NCI-H2081 treated with DMSO at 0.1 percent for 48 hours (cell line): Measurements from ENCODE around the gene APOM.

Source experiments
- DNase-seq: peaks from one replicate; lab custom pipeline; 2025; lab: John Stamatoyannopoulos, UW

APOM gene

DNA sequence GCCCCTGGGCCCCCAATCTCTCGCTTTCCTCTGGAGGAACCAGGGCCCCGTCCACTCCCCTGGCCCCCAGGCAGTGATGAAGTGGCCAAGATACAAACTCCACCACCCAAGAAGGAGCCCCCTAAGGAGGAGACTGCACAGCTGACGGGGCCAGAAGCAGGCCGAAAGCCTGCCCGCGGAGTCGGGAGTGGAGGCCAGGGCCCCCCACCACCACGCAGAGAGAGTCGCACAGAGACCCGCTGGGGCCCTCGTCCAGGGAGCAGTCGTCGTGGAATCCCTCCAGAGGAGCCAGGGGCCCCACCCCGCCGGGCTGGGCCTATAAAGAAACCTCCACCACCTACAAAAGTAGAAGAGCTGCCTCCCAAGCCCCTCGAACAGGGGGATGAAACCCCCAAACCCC lies 24.5 kb upstream of the APOM start:
- no peak for DNase-seq

GRCh38 chr6:31631681-31632278 lies 23.9 kb upstream of the APOM start:
- no peak for DNase-seq

GRCh38 chr6:31632279-31632946 lies 23.3 kb upstream of the APOM start:
- no peak for DNase-seq

- DNase-seq = no peak
Measured at GRCh38 chr6:31633447-31633846, 22.2 kb upstream of the APOM start.

- no peak for DNase-seq
Measured at GRCh38 chr6:31634131-31634530, 21.6 kb upstream of the APOM start.

DNA sequence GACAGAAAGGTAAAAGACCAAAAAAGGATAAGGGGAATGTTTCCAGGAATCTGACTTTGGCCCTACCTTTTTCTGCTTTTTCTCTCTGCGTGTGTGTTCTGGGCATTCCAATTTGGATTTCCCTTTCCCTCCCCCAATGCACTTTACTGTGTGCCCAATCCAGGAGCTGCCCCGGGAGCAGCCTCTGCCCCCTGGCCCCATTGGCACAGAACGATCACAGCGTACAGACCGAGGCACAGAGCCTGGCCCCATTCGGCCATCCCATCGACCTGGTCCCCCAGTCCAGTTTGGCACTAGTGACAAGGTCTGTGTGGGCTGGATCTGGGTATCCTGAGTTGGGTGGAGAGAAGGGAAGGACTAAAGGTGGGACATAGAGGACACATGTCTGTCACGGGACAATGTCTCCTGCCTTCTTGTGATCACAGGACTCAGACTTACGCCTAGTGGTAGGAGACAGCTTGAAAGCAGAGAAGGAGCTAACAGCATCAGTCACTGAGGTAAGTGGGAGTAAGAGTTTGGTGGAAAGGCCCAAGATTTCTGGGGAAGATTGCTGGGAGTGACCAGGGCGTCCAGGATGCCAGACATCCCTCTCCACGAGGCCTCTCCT lies 20.6 kb upstream of the APOM start:
- no peak for DNase-seq

DNA sequence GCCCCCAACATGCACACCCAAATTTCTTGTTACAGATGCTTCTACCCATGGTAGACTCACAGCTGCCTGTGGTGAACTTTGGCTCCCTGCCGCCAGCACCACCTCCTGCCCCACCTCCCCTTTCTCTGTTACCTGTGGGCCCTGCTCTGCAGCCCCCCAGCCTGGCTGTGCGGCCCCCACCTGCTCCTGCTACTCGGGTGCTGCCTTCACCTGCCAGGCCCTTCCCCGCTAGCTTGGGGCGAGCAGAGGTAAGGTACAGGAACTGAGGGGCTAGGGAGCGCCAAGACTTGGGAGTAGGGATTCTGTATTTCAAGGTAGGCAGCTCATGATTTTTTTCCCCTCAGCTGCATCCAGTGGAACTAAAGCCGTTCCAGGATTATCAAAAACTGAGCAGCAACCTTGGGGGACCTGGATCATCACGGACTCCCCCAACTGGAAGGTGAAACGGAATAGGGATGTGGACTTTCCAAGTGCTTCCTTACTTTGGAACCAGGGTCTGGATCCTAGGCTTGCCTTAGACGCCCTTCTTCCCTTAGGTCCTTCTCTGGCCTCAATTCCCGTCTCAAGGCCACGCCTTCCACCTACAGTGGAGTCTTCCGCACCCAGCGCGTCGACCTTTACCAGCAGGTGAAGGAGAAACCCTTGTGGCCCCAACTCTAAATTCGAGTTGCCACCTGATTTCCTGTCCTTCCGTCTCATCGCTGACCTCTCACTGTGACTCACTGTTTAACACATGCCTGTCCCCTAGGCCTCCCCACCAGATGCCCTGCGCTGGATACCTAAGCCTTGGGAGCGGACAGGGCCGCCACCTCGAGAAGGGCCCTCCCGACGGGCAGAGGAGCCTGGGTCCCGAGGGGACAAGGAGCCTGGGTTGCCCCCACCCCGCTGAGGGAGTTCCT lies 18.7 kb upstream of the APOM start:
- no peak for DNase-seq

GRCh38 chr6:31639043-31639442 lies 16.7 kb upstream of the APOM start:
- DNase-seq = no peak

DNA sequence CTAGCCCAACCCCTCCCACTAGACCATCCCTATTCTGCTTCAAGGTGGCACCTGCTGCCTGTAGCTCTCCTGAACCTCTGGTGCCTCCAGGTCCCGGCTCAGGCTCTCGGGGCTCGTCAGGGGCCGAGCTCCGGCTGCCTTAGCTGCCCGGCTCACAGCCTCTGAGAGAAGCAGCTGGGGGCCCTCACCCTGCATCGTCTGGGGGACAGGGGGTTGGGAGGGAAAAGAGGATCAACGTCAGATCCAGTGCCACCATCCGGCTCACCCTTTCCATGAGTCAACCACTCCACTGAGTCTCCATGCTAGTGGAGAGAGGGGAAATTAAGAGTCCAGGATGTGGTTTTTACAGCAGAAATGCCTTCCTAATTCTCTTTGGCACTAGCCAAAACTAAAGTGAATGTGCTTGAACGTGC lies 16.2 kb upstream of the APOM start:
- no peak for DNase-seq

- DNase-seq = no peak
Measured at GRCh38 chr6:31640612-31641011, 15.1 kb upstream of the APOM start.

GRCh38 chr6:31641370-31641769 lies 14.3 kb upstream of the APOM start:
- DNase-seq = no peak

GRCh38 chr6:31642798-31643570 lies 12.7 kb upstream of the APOM start:
- no peak for DNase-seq

- DNase-seq = no peak
Measured at GRCh38 chr6:31643818-31644454, 11.8 kb upstream of the APOM start.

DNA sequence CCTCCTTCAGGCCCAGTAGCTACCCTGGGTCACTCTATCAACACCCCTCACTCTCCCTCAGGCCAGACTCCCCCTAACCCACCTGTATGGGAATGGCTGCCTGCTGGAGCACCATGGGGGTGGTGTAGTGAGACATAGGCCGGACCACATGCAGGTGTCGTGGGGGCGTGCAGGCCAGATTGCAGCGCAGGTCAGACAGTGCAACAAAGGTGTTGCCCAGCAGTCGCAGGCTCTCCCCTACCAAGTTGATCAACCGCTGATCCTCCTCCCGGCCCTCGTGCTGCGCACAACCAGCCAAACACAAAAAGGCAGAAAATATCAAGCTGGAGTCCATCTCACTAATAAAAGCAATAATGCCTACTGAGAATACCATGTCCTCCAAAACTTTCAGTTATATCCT lies 10.4 kb upstream of the APOM start:
- DNase-seq = no peak

- DNase-seq = no peak
Measured at GRCh38 chr6:31651602-31652191, 4.0 kb upstream of the APOM start.

DNA sequence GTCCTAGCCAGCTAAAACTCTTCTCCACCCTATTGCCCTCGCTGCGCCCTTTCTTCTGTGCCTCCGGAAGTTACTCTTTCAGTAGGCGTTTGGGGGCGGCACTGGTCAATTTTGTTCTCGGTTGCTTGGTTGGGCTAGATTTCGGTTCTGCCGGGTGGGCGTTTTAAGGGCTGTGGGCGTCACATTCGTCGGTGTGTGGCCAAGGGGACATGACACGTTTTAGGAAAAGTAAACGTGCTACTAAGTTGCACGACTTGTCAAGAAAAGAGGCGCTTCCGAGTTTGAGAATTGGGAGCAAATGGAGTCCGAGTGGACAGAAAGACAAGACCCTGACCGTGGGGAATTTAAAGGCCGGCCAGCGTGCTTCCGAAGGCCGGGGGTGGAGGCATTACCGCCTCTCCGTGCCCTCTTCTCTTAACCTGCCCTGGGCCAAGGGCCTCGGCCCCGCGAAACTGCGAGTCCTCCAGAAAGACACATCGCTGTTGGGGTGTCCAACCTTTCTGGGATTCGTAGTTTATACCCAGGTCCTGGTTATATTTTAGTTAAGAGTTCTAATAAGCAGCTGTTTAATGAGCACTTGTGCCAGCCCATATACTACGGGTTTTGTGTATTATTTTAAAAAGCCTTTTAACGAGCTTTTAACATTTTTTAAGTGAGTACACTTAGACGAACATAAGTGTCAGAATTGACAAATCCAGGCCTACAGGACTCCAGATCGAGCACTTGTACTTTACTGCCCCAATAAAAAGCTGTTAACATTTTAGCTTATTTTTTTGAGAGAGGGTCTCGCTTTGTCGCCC lies 2.6 kb upstream of the APOM start:
- DNase-seq = peak; percentile 67

GRCh38 chr6:31654574-31655348 lies 933 bp upstream of the APOM start:
- no peak for DNase-seq

GRCh38 chr6:31657406-31658157 lies 1.9 kb downstream of the APOM start:
- DNase-seq = no peak
